IPS-15b (cell line): ENCODE measurements around the gene DNAL1.
"Not testable (repeated sequence)": the region's sequence is repeated elsewhere in the genome, so short reads cannot be mapped to it uniquely, and the experiment has no call there.

ENCODE experiments used
- H3K27me3 ChIP-seq: one replicate; pipeline ENCODE4 v1.6.1; 2013; ENCODE audit warnings: low read length; ENCODE audit not compliant: control insufficient read depth, insufficient read depth
- H3K36me3 ChIP-seq: one replicate; pipeline ENCODE4 v1.6.1; 2013; ENCODE audit warnings: low read length; ENCODE audit not compliant: control insufficient read depth, insufficient read depth
- H3K4me1 ChIP-seq: one replicate; pipeline ENCODE4 v1.6.1; 2013; ENCODE audit warnings: mild to moderate bottlenecking, low read length; ENCODE audit not compliant: control insufficient read depth, insufficient read depth
- H3K4me3 ChIP-seq: one replicate; pipeline ENCODE4 v1.5.1; 2013; ENCODE audit warnings: low read depth, low read length
- H3K9ac ChIP-seq: one replicate; pipeline ENCODE4 v1.6.1; 2013; ENCODE audit warnings: low read depth, mild to moderate bottlenecking, low read length
- H3K9me3 ChIP-seq: one replicate; pipeline ENCODE4 v1.6.1; 2013; ENCODE audit warnings: mild to moderate bottlenecking, low read length; ENCODE audit not compliant: control insufficient read depth, insufficient read depth

The DNAL1 gene

DNA sequence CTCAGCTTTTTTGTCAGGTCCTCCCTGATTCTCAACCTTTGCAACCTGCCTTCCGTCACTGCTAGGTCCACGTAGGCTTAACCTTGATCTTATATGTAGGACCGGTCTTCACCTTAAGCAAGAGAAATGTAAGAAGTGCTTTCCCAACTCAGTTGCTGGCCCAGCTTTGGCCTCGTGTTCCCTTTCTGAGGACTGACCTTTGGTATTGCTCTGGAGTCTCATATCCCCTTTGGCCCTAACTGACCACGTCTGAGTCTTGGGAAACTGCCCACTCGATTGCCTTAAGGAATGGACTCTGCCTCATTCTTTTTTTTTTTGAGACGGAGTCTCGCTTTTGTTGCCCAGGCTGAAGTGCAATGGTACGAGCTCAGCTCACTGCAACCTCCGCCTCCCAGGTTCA is 24.5 kb upstream of the DNAL1 start:
- Histone ChIP-seq H3K27me3 (no peaks in the 10 kb centered on the region), H3K36me3 (no peaks in the 10 kb centered on the region), H3K9ac (no peak overlapping the region), H3K4me3 (no peak overlapping the region), H3K4me1 (peaks cover 4% of the 10 kb centered on the region), H3K9me3 (no peaks in the 10 kb centered on the region)

DNA sequence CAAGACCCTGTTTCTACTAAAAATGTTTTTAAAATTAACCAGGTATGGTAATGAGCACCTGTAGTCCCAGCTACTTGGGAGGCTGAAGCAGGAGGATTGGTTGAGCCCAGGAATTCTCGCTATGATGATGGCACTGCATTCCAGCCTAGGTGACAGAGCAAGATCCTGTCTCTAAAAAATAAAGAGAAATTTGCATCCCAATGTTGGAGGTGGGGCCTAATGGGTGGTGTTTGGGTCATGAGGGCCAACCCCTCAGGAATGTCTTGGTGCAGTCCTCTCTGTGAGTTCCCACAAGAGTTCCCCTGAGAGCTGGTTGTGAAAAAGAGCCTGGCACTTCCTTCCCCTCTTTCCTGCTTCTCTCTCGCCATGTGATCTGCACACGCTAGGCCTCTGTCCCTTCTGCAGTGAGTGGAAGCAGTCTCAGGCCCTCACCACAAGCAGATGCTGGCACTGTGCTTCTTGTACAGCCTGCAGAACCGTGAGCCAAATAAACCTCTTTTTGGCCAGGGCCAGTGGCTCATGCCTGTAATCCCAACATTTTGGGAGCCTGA is 21.2 kb upstream of the DNAL1 start:
- H3K9ac ChIP-seq, result no peak overlapping the region
- no peaks in the 10 kb centered on the region for H3K9me3 ChIP-seq
- no peaks in the 10 kb centered on the region for H3K36me3 ChIP-seq
- no peak overlapping the region for H3K4me3 ChIP-seq
- no peaks in the 10 kb centered on the region for H3K27me3 ChIP-seq
- no peaks in the 10 kb centered on the region for H3K4me1 ChIP-seq

- H3K36me3 ChIP-seq, result no peaks in the 10 kb centered on the region
- no peaks in the 10 kb centered on the region for H3K27me3 ChIP-seq
Observed at GRCh38 chr14:73625706-73626105, 19.1 kb upstream of the DNAL1 start.

DNA sequence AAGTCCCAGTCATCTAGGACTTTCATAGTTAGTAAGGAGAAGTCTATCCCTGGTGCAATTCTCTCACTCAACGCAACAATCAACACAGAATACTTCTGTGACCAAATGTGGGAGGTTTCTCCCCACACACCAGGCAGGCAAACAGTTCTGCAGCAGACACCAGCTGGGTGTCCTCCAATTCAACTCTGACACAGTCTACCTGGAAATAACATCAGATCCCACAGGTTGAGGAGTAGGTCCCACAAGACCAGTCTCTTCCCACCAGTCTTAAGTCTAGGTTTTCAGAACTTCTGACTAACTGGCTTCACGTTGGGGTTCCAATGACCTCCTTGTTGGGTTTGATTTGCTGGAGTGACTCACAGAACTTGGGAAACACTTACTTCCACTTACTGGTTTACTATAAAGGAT is 17.6 kb upstream of the DNAL1 start:
- H3K9ac ChIP-seq, result no peak overlapping the region
- no peak overlapping the region for H3K4me3 ChIP-seq
- no peaks in the 10 kb centered on the region for H3K36me3 ChIP-seq
- no peaks in the 10 kb centered on the region for H3K27me3 ChIP-seq
- H3K9me3 ChIP-seq, result no peaks in the 10 kb centered on the region
- no peaks in the 10 kb centered on the region for H3K4me1 ChIP-seq

More at GRCh38 chr14:73625706-73626105, 19.1 kb upstream of the DNAL1 start:
- Histone ChIP-seq H3K4me1 (no peaks in the 10 kb centered on the region), H3K9me3 (no peaks in the 10 kb centered on the region), H3K9ac (no peak overlapping the region), H3K4me3 (no peak overlapping the region)

DNA sequence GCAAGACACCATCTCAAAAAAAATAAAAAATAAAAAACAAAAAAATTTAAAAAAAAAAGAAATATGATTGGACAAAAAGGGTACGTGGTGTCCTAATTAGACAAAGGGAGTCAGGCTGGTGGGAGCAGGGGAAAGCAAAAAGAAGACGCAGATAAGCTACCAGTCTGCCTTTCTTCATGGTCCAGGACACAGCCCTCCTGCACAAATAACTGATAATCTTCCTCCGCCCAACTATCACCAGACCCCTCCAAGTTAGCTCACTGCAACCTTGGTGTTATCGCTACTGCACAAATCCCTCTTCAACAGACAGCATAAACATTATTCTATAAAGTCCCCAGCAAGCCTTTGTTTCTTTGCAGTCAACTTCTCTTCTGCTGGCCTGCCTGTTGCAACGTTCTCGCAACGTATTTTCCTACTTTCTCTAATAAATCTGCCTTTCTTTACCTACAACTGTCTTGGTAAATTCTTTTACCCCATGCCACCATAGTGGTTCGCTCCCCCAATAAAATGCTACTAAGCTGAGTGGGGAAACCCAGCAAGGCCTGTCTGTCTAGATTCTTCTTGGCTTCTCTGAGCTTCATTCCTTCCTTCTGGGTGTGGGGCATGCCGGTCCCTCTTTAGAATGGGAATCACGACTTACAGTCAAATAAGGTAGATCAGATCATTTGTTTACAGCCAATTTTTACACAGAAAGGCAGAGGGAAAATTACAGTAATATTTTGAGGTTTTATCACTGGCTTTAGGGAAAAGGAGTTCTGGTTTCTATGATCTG is 14.6 kb upstream of the DNAL1 start:
- no peak overlapping the region for H3K9ac ChIP-seq
- H3K27me3 ChIP-seq, result no peaks in the 10 kb centered on the region
- H3K4me3 ChIP-seq, result no peak overlapping the region
- H3K36me3 ChIP-seq, result no peaks in the 10 kb centered on the region
- no peaks in the 10 kb centered on the region for H3K4me1 ChIP-seq
- H3K9me3 ChIP-seq, result no peaks in the 10 kb centered on the region

- Histone ChIP-seq H3K9me3 (no peaks in the 10 kb centered on the region), H3K9ac (peak overlapping the region; percentile 37), H3K27me3 (no peaks in the 10 kb centered on the region), H3K4me3 (peak overlapping the region; percentile 68), H3K4me1 (no peaks in the 10 kb centered on the region), H3K36me3 (no peaks in the 10 kb centered on the region)
Observed at GRCh38 chr14:73633116-73634010, 11.4 kb upstream of the DNAL1 start.

DNA sequence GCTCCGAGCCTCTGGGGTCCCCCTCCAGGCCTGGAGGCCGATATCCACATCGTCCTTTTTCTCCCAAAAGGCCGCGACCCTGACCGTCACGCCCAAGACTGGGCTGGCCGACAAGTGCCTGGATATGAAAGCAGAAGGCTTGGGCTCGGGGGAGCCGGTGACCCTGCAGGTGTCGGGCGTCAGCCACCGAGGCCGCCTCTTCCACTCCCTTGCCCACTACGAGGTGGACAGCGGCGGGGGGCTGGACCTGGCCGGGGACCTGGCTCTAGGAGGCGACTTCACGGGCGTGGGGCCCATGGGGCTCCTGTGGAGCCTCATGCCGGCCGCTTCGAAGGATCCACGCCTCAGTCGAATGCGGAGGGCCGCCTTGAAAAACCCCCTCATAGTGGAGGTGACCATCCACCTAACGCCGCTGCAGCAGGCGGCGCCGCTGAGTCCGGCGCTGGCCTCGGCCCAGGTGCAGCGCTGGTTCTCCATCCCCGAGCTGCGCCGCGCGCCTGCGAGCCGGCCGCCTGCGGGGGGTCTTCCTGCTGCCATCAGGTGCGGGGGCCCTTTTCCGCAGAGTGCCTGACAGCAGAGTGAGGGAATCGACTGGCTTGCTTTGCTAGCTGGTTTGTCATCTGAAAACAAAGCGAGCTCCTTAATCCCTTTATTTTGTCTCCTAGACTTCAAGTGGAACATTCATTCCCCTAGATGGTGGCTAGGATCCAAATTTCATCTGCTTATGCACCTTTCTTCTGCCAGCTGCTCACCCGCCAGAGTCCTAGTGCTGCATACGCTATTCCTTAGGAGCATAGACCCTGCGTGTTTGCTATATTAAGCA is 10.6 kb upstream of the DNAL1 start:
- H3K4me1 ChIP-seq, result no peaks in the 10 kb centered on the region
- peak overlapping the region; percentile 37 for H3K9ac ChIP-seq
- peak overlapping the region; percentile 68 for H3K4me3 ChIP-seq

DNA sequence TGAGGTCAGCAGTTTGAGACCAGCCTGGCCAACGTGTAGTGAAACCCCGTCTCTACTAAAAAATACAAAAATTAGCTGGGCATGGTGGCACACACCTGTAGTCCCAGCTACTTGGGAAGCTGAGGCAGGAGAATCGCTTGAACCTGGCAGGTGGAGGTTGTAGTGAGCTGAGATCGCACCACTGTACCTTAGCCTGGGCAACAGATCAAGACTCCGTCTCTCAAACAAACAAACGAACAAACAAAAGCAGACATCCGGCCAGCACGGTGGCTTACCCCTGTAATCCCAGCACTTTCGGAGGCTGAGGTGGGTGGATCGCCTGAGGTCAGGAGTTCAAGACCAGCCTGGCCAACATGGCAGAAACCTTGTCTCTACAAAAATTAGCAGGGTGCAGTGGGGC is 8.4 kb upstream of the DNAL1 start:
- not testable (repeated sequence) for H3K9ac ChIP-seq, H3K27me3 ChIP-seq, H3K4me3 ChIP-seq, H3K9me3 ChIP-seq, H3K36me3 ChIP-seq, H3K4me1 ChIP-seq

More for the DNA sequence above, 10.6 kb upstream of the DNAL1 start:
- Histone ChIP-seq H3K9me3 (no peaks in the 10 kb centered on the region), H3K36me3 (no peaks in the 10 kb centered on the region), H3K27me3 (no peaks in the 10 kb centered on the region)

DNA sequence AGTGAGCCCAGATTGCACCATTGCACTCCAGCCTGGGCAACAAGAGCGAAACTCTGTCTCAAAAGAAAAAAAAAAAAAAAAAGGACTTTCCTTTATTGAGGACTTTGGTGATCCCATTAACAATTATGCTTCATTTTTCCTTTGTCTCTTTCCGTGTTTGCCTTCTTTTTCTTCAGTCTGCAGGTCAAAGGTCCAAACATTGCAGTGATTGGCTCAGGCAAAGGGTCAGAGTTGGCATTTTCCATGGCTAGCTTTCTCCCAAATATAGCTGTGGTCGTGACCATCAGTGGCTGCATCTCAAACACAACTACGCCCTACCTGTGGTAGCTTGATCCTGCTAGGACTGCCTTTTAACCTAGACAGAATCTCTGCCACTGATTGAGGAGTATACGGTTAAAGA is 7.0 kb upstream of the DNAL1 start:
- Histone ChIP-seq H3K36me3 (no peaks in the 10 kb centered on the region), H3K9me3 (no peaks in the 10 kb centered on the region), H3K4me3 (no peak overlapping the region), H3K9ac (no peak overlapping the region), H3K4me1 (no peaks in the 10 kb centered on the region), H3K27me3 (no peaks in the 10 kb centered on the region)

DNA sequence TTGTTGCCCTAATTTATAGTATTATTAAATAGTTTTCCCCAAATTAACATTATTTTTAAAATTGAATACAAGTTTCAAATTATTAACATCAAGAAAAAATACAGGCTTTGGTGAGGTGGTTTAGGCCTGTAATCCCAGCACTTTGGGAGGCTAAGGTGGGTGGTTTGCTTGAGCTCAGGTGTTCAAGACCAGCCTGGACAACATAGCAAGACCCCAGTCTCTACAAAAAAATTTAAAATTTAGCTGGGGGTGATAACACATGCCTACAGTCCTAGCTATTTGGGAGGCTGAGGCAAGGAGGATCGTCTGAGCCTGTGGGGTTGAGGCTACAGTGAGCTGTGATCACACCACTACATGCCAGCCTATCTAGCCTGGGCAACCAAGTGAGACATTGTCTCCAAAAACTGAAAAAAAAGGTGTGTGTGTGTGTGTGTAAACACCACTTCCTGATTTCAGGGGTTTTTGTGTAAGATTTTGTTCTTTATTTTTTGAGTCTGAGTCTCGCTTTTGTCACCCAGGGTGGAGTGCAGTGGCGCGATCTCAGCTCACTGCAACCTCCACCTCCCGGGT is 3.9 kb upstream of the DNAL1 start:
- H3K9ac ChIP-seq, result no peak overlapping the region
- H3K27me3 ChIP-seq, result no peaks in the 10 kb centered on the region
- H3K36me3 ChIP-seq, result no peaks in the 10 kb centered on the region
- H3K9me3 ChIP-seq, result no peaks in the 10 kb centered on the region
- peaks cover 4% of the 10 kb centered on the region for H3K4me1 ChIP-seq
- H3K4me3 ChIP-seq, result no peak overlapping the region

DNA sequence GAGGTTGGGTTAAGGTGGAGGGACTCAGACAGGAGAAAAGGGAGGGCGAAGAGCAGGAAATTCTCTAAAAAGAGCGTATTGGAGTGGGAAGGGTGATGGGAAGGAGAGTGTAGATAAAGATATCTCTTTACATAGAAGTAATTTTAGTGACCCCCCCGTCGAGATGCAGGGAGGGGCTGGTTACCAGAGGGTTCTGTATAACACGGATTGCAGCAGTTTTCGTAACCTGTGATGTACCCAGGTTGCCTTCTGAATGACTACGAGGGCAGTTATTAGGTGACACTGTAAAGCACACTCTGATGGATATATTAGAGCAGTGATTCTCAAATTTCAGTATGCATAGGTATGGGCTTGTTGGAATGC is 443 bp downstream of the DNAL1 start:
- no peaks in the 10 kb centered on the region for H3K36me3 ChIP-seq
- peak overlapping the region; percentile 96 for H3K4me3 ChIP-seq
- peaks cover 4% of the 10 kb centered on the region for H3K4me1 ChIP-seq
- peak overlapping the region; percentile 13 for H3K9ac ChIP-seq
- no peaks in the 10 kb centered on the region for H3K9me3 ChIP-seq
- no peaks in the 10 kb centered on the region for H3K27me3 ChIP-seq
